WTC11 (cell line): Measurements from ENCODE around the gene PGPEP1. TPM values are rescaled to one million over a fixed set of nuclear protein-coding genes. Genes with fewer than 3 reads are reported as not detected.

Experiments used
- ATAC-seq: fragments of 200-7000 bp; cut with Tn5 transposase; 2 replicates; pipeline ENCODE4 v1.10.0; 2021; ENCODE audit warnings: mild to moderate bottlenecking, moderate library complexity
- CTCF ChIA-PET: fragments of 300-600 bp; sonication (Branson Sonifier 250); formaldehyde crosslinking; loops from one replicate; lab custom pipeline; 2021; ENCODE audit warnings: antibody characterized with exemption; lab: Charles Lee
- POLR2A ChIA-PET: fragments of 350-600 bp; sonication (Branson Sonifier 250); formaldehyde crosslinking; loops from one replicate; lab custom pipeline; 2021; ENCODE audit warnings: antibody characterized with exemption; lab: Charles Lee
- DNase-seq: peaks from one replicate; pipeline ENCODE4 v3.0.0; 2021; ENCODE audit warnings: low spot score
- H3K27ac Mint-ChIP-seq: 2 replicates; pipeline ENCODE4 v1.8.0; 2021; ENCODE audit warnings: mixed read lengths
- H3K27me3 Mint-ChIP-seq: 2 replicates; pipeline ENCODE4 v1.8.0; 2021; ENCODE audit warnings: low read depth, mild to moderate bottlenecking, moderate library complexity, mixed read lengths
- H3K36me3 Mint-ChIP-seq: 2 replicates; pipeline ENCODE4 v1.8.0; 2021; ENCODE audit warnings: mixed read lengths
- H3K4me1 Mint-ChIP-seq: 2 replicates; pipeline ENCODE4 v1.8.0; 2022; ENCODE audit warnings: mixed read lengths
- H3K4me3 Mint-ChIP-seq: 2 replicates; pipeline ENCODE4 v1.8.0; 2021; ENCODE audit warnings: mild to moderate bottlenecking, moderate library complexity, mixed read lengths
- H3K9me3 Mint-ChIP-seq: 2 replicates; pipeline ENCODE4 v1.8.0; 2021; ENCODE audit warnings: mixed read lengths
- AR ChIP-seq: fragments of 250-450 bp; sonication (Bioruptor Pico); IDR thresholded peaks from 2 replicates; pipeline ENCODE4 v1.9.0; 2021; ENCODE audit warnings: mild to moderate bottlenecking
- ATF2 ChIP-seq: sonication (generic); formaldehyde crosslinking; IDR thresholded peaks from 2 replicates; pipeline ENCODE4 v1.8.1; 2022; ENCODE audit warnings: low read depth, missing genetic modification reagents, borderline replicate concordance
- E2F5 ChIP-seq: sonication (generic); formaldehyde crosslinking; IDR thresholded peaks from 2 replicates; pipeline ENCODE4 v1.8.1; 2022; ENCODE audit warnings: mild to moderate bottlenecking, moderate library complexity, missing genetic modification reagents
- EMX1 ChIP-seq: fragments of 250-450 bp; sonication (Bioruptor Pico); IDR thresholded peaks from 2 replicates; pipeline ENCODE4 v1.8.0; 2021; ENCODE audit warnings: mild to moderate bottlenecking
- GTF2I ChIP-seq: fragments of 250-450 bp; sonication (Bioruptor Pico); conservative IDR thresholded peaks from 2 replicates; pipeline ENCODE4 v1.4.0; 2021; ENCODE audit warnings: mild to moderate bottlenecking
- MAX ChIP-seq: sonication (generic); formaldehyde crosslinking; IDR thresholded peaks from 2 replicates; pipeline ENCODE4 v1.8.0; 2022; ENCODE audit warnings: mild to moderate bottlenecking, missing genetic modification reagents
- NFE2L1 ChIP-seq: sonication (generic); formaldehyde crosslinking; IDR thresholded peaks from 2 replicates; pipeline ENCODE4 v1.8.1; 2023; ENCODE audit warnings: missing genetic modification reagents
- NFYB ChIP-seq: sonication (generic); formaldehyde crosslinking; conservative IDR thresholded peaks from 2 replicates; pipeline ENCODE4 v1.8.0; 2022; ENCODE audit warnings: low read depth, missing genetic modification reagents
- NR2C2 ChIP-seq: sonication (generic); formaldehyde crosslinking; IDR thresholded peaks from 2 replicates; pipeline ENCODE4 v1.8.0; 2022; ENCODE audit warnings: mild to moderate bottlenecking, missing genetic modification reagents
- OVOL2 ChIP-seq: fragments of 250-450 bp; sonication (Bioruptor Pico); IDR thresholded peaks from 2 replicates; pipeline ENCODE4 v1.9.0; 2021; ENCODE audit warnings: mild to moderate bottlenecking, borderline replicate concordance
- SMAD3 ChIP-seq: sonication (generic); formaldehyde crosslinking; IDR thresholded peaks from 2 replicates; pipeline ENCODE4 v1.8.0; 2022; ENCODE audit warnings: missing genetic modification reagents, mild to moderate bottlenecking, borderline replicate concordance
- SP1 ChIP-seq: sonication (generic); formaldehyde crosslinking; conservative IDR thresholded peaks from 2 replicates; pipeline ENCODE4 v1.8.1; 2022; ENCODE audit warnings: missing genetic modification reagents
- TEAD4 ChIP-seq: sonication (generic); formaldehyde crosslinking; IDR thresholded peaks from 2 replicates; pipeline ENCODE4 v1.8.0; 2022; ENCODE audit warnings: mild to moderate bottlenecking, missing genetic modification reagents
- ZBTB43 ChIP-seq: sonication (generic); formaldehyde crosslinking; IDR thresholded peaks from 2 replicates; pipeline ENCODE4 v1.8.1; 2023; ENCODE audit warnings: mild to moderate bottlenecking, missing genetic modification reagents
- ZNF138 ChIP-seq: sonication (generic); formaldehyde crosslinking; conservative IDR thresholded peaks from 2 replicates; pipeline ENCODE4 v1.8.1; 2022; ENCODE audit warnings: mild to moderate bottlenecking, moderate library complexity, missing genetic modification reagents
- ZNF219 ChIP-seq: sonication (generic); formaldehyde crosslinking; IDR thresholded peaks from 2 replicates; pipeline ENCODE4 v1.8.0; 2023; ENCODE audit warnings: missing genetic modification reagents, mild to moderate bottlenecking, borderline replicate concordance
- ZNF263 ChIP-seq: sonication (generic); formaldehyde crosslinking; IDR thresholded peaks from 2 replicates; pipeline ENCODE4 v1.8.1; 2022; ENCODE audit warnings: low read depth, mild to moderate bottlenecking, moderate library complexity, missing genetic modification reagents
- ZNF317 ChIP-seq: sonication (generic); formaldehyde crosslinking; IDR thresholded peaks from 2 replicates; pipeline ENCODE4 v1.8.1; 2023; ENCODE audit warnings: low read depth, mild to moderate bottlenecking, moderate library complexity, missing genetic modification reagents, borderline replicate concordance
- ZNF425 ChIP-seq: fragments of 250-450 bp; sonication (Bioruptor Pico); conservative IDR thresholded peaks from 2 replicates; pipeline ENCODE4 v1.9.0; 2021; ENCODE audit warnings: mild to moderate bottlenecking
- total RNA-seq: library from RNA; stranded (reverse); gene quantifications from 3 replicates; pipeline ENCODE4 v1.2.3, GENCODE V29; 2021

Gene PGPEP1
- total RNA-seq, 1 experiment from 2014 or later: 68.1 TPM

GRCh38 chr19:18298601-18299000 is 41.8 kb upstream of the PGPEP1 start:
- no peak overlapping the region for H3K27ac Mint-ChIP-seq
- H3K9me3 Mint-ChIP-seq: no peaks in the 10 kb centered on the region
- ChIA-PET CTCF (no interaction called here), POLR2A (no interaction called here)
- H3K36me3 Mint-ChIP-seq: no peaks in the 10 kb centered on the region
- peaks cover 18% of the 10 kb centered on the region for H3K4me1 Mint-ChIP-seq
- no peak for TF ChIP-seq OVOL2 (CRISPR knock-in tag)
- no peak for TF ChIP-seq NFYB (CRISPR knock-in tag)
- no peak for TF ChIP-seq ZBTB43
- TF ChIP-seq ZNF219 (CRISPR knock-in tag): no peak
- no peak for TF ChIP-seq ZNF425 (CRISPR knock-in tag)
- TF ChIP-seq TEAD4 (CRISPR knock-in tag): no peak
- no peak for TF ChIP-seq AR (CRISPR knock-in tag)
- TF ChIP-seq NFE2L1 (CRISPR knock-in tag): no peak
- TF ChIP-seq SP1 (CRISPR knock-in tag): no peak
- TF ChIP-seq E2F5 (CRISPR knock-in tag): no peak
- TF ChIP-seq ZNF138 (CRISPR knock-in tag): no peak
- no peak for TF ChIP-seq NR2C2 (CRISPR knock-in tag)
- no peak for TF ChIP-seq EMX1 (CRISPR knock-in tag)
- TF ChIP-seq SMAD3 (CRISPR knock-in tag): no peak
- no peak for TF ChIP-seq ZNF317
- TF ChIP-seq GTF2I (CRISPR knock-in tag): no peak
- TF ChIP-seq ZNF263 (CRISPR knock-in tag): no peak
- TF ChIP-seq MAX (CRISPR knock-in tag): no peak
- TF ChIP-seq ATF2: no peak
- DNase-seq (no peak), ATAC-seq (no peak)
- H3K4me3 Mint-ChIP-seq: no peak overlapping the region
- H3K27me3 Mint-ChIP-seq: no peaks in the 10 kb centered on the region; the same call in 1 of the 2 replicates
